ENCODE data around the gene BIN1. TPM values are rescaled to one million over a fixed set of nuclear protein-coding genes. Genes with fewer than 3 reads are reported as not detected.

Gene BIN1
- total and polyA plus RNA-seq, 2 experiments from 2014 or later: 23.9 to 33.0 TPM

- Histone ChIP-seq H3F3A (ENCODE audit: insufficient read depth) (no peaks in the 10 kb centered on the region), H3K9me2 (ENCODE audit: insufficient read depth) (no peaks in the 10 kb centered on the region), H3K79me2 (ENCODE audit: insufficient read depth) (no peaks in the 10 kb centered on the region), H3K4me3 (no peak overlapping the region), H2AFZ (no peak overlapping the region), H3K36me3 (ENCODE audit: low read depth) (no peaks in the 10 kb centered on the region), H3K27ac (no peak overlapping the region), H3K4me1 (ENCODE audit: insufficient read depth) (no peaks in the 10 kb centered on the region), H3K27me3 (replicated peaks; ENCODE audit: insufficient read depth) (no peaks in the 10 kb centered on the region), H3K9me3 (ENCODE audit: low read depth) (no peaks in the 10 kb centered on the region), H4K20me1 (ENCODE audit: insufficient read depth) (no peaks in the 10 kb centered on the region), H3K9ac (no peak overlapping the region), H3K4me2 (ENCODE audit: unreplicated experiment) (no peak overlapping the region)
- in situ Hi-C loops (cut with MboI): no loop called here
- WGBS, 2 experiments (ENCODE audit: low coverage in 1 of 2, low lambda C conversion rate in 2 of 2, missing lambda C conversion rate in 2 of 2): 77 to 78% methylated on average over 11 to 14 of the region's 14 CpGs
- TF ChIP-seq EZH2phosphoT487 (IDR thresholded peaks at IDR 0.05; ENCODE audit: insufficient read depth, low read depth) (no peak), EZH2 (IDR thresholded peaks at IDR 0.05; ENCODE audit: insufficient read depth, poor library complexity, severe bottlenecking) (no peak)
- DNase-seq: no peak
Measured at GRCh38 chr2:127058954-127059252, 48.1 kb downstream of the BIN1 start.

- no peaks in the 10 kb centered on the region for H3K79me2 ChIP-seq (ENCODE audit: insufficient read depth)
- H3K9me2 ChIP-seq (ENCODE audit: insufficient read depth): no peaks in the 10 kb centered on the region
- no peak overlapping the region for H3K27ac ChIP-seq
- TF ChIP-seq EZH2 (IDR thresholded peaks at IDR 0.05; ENCODE audit: insufficient read depth, poor library complexity, severe bottlenecking) (no peak), EZH2phosphoT487 (IDR thresholded peaks at IDR 0.05; ENCODE audit: insufficient read depth, low read depth) (no peak)
- H3K9me3 ChIP-seq (ENCODE audit: low read depth): no peaks in the 10 kb centered on the region
- no peak overlapping the region for H3K4me2 ChIP-seq (ENCODE audit: unreplicated experiment)
- no peak overlapping the region for H2AFZ ChIP-seq
- no peaks in the 10 kb centered on the region for H3K36me3 ChIP-seq (ENCODE audit: low read depth)
- no peak for DNase-seq
- H3K27me3 ChIP-seq (replicated peaks; ENCODE audit: insufficient read depth): no peaks in the 10 kb centered on the region
- H3K9ac ChIP-seq: no peak overlapping the region
- 84 to 85% methylated on average over 8 to 9 of the region's 11 CpGs for WGBS, 2 experiments (ENCODE audit: low coverage in 1 of 2, low lambda C conversion rate in 2 of 2, missing lambda C conversion rate in 2 of 2)
- no peaks in the 10 kb centered on the region for H4K20me1 ChIP-seq (ENCODE audit: insufficient read depth)
- H3K4me3 ChIP-seq: no peak overlapping the region
- H3F3A ChIP-seq (ENCODE audit: insufficient read depth): no peaks in the 10 kb centered on the region
- no peaks in the 10 kb centered on the region for H3K4me1 ChIP-seq (ENCODE audit: insufficient read depth)
- in situ Hi-C loops (cut with MboI): no loop called here
Measured at GRCh38 chr2:127058246-127058953, 48.6 kb downstream of the BIN1 start.

DNA sequence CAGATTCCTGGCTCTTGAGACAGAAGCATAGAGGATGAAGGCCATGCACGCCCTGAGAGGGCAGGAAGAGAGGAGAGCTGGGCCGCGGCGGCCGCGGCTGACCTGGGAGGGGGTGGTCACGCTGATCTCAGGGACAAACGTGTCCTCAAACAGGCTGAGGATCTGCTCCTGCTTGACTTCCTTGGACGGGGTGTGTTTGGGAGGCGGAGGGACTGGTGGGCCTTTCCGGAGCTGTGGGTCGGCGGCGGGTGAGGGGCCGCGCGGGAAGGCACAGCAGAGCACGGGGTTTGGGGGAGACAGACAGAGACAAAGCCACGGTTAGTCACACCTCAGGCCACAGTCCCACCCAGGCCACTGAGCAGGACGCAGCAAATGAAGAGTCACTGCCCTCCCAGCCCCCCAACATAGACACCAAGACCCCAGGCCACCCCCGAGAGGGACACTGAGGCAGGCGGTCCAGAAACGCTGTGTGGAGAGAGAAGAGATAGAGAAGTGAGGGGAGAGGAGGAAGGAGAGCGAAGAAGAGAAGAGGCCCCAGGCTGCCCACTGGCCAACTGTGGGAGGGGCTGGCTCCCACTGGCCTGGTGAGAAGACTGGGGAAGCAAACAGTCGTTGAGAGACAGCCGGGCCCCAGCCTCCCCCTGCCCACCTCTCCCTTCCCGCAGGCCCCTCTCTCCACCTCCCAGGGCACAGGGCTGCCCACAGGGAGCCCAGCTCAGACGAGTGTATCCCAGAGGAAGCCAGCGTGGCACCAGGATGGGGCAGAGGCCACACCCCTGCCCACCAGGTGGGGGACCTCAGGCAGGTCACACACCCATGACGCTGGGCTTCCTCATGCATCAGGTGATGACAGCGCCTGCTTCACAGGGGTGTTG is 49.3 kb downstream of the BIN1 start:
- H3F3A ChIP-seq (ENCODE audit: insufficient read depth): no peaks in the 10 kb centered on the region
- no peak overlapping the region for H3K4me2 ChIP-seq (ENCODE audit: unreplicated experiment)
- H3K9me3 ChIP-seq (ENCODE audit: low read depth): no peaks in the 10 kb centered on the region
- no peaks in the 10 kb centered on the region for H4K20me1 ChIP-seq (ENCODE audit: insufficient read depth)
- 92 to 93% methylated on average over 22 to 31 of the region's 31 CpGs for WGBS, 2 experiments (ENCODE audit: low coverage in 1 of 2, low lambda C conversion rate in 2 of 2, missing lambda C conversion rate in 2 of 2)
- in situ Hi-C loops (cut with MboI): no loop called here
- no peaks in the 10 kb centered on the region for H3K4me1 ChIP-seq (ENCODE audit: insufficient read depth)
- no peaks in the 10 kb centered on the region for H3K36me3 ChIP-seq (ENCODE audit: low read depth)
- H3K27me3 ChIP-seq (replicated peaks; ENCODE audit: insufficient read depth): no peaks in the 10 kb centered on the region
- H3K27ac ChIP-seq: no peak overlapping the region
- TF ChIP-seq EZH2 (IDR thresholded peaks at IDR 0.05; ENCODE audit: insufficient read depth, poor library complexity, severe bottlenecking) (no peak), EZH2phosphoT487 (IDR thresholded peaks at IDR 0.05; ENCODE audit: insufficient read depth, low read depth) (no peak)
- no peak overlapping the region for H2AFZ ChIP-seq
- no peak overlapping the region for H3K9ac ChIP-seq
- no peak for DNase-seq
- no peak overlapping the region for H3K4me3 ChIP-seq
- no peaks in the 10 kb centered on the region for H3K79me2 ChIP-seq (ENCODE audit: insufficient read depth)
- H3K9me2 ChIP-seq (ENCODE audit: insufficient read depth): no peaks in the 10 kb centered on the region

DNA sequence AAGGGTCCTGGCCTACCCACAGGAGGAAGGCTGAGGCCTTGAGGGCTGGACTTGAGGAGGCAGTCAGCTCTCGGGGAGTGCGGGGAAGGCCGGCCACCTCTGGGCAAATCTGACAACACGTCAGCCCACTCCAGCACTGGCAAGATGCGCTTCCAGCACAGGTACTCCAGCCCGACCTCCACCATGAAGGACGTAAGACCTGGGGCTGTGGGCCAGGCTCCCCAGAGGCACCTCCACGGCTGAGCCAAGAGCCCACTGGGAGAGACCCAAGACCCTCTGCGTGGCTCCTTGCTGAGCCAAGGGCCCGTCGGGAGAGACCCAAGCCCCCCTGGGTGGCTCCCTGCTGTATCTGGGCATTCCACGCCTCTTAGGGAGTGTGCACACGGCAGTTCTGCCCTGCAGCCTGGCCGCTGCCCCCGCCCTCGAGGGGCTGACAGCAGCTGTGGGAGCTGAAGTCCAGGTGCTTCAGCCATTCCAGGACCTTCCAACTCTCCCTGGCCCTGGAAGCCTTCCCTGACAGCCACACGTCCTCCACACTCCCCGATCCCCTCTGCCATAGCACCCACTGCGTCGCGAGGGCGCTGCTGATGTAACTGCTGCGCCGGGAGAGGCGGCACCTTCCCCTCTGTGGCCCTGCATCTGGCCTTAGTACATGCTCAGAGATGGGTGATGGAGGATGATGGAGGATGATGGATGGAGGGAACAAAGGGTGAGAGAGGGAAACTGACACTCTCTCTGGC is 50.2 kb downstream of the BIN1 start:
- Histone ChIP-seq H3K27me3 (replicated peaks; ENCODE audit: insufficient read depth) (no peaks in the 10 kb centered on the region), H3K4me2 (ENCODE audit: unreplicated experiment) (no peak overlapping the region), H3K9me2 (ENCODE audit: insufficient read depth) (no peaks in the 10 kb centered on the region), H3K27ac (no peak overlapping the region), H3K4me3 (no peak overlapping the region), H3K36me3 (ENCODE audit: low read depth) (no peaks in the 10 kb centered on the region), H3K9ac (no peak overlapping the region), H2AFZ (no peak overlapping the region), H3K79me2 (ENCODE audit: insufficient read depth) (no peaks in the 10 kb centered on the region), H4K20me1 (ENCODE audit: insufficient read depth) (no peaks in the 10 kb centered on the region), H3F3A (ENCODE audit: insufficient read depth) (no peaks in the 10 kb centered on the region), H3K9me3 (ENCODE audit: low read depth) (no peaks in the 10 kb centered on the region), H3K4me1 (ENCODE audit: insufficient read depth) (no peaks in the 10 kb centered on the region)
- in situ Hi-C loops (cut with MboI): no loop called here
- DNase-seq: no peak
- no peak for TF ChIP-seq EZH2 (IDR thresholded peaks at IDR 0.05; ENCODE audit: insufficient read depth, poor library complexity, severe bottlenecking)
- no peak for TF ChIP-seq EZH2phosphoT487 (IDR thresholded peaks at IDR 0.05; ENCODE audit: insufficient read depth, low read depth)
- 84 to 88% methylated on average over 25 of the region's 25 CpGs for WGBS, 2 experiments (ENCODE audit: low coverage in 1 of 2, low lambda C conversion rate in 2 of 2, missing lambda C conversion rate in 2 of 2)
